C4-2B (cell line): Measurements from ENCODE around the gene APC2.

Experiments used
- ZFX ChIP-seq: fragments of 450-650 bp; IDR thresholded peaks from 2 replicates; pipeline ENCODE4 v1.6.1; 2017
- TF ChIP-seq, protein P1 (sequence below): fragments of 450-650 bp; conservative IDR thresholded peaks from 2 replicates; pipeline ENCODE4 v1.5.1; 2017; ENCODE audit warnings: mild to moderate bottlenecking

DNA sequence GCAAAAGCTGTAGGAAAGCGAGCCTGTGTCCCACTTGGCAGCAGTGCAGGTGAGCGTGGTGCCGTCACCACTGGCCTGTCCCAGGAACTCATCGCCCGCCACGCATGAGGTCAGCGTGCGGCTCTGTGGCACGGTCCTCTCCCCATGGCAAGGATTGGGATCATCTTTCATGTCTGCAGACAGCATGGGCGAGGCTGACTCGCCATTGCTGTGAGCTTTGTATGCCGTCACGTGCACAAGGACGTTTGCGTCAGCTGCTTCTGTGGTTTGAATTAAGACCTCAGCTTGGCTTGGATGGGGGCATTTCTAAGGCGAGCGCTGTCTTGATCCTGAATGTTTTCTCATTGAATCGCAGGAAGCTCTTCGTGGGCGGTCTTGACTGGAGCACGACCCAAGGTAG lies 32.8 kb upstream of the APC2 start:
- TF ChIP-seq, protein P1, sequence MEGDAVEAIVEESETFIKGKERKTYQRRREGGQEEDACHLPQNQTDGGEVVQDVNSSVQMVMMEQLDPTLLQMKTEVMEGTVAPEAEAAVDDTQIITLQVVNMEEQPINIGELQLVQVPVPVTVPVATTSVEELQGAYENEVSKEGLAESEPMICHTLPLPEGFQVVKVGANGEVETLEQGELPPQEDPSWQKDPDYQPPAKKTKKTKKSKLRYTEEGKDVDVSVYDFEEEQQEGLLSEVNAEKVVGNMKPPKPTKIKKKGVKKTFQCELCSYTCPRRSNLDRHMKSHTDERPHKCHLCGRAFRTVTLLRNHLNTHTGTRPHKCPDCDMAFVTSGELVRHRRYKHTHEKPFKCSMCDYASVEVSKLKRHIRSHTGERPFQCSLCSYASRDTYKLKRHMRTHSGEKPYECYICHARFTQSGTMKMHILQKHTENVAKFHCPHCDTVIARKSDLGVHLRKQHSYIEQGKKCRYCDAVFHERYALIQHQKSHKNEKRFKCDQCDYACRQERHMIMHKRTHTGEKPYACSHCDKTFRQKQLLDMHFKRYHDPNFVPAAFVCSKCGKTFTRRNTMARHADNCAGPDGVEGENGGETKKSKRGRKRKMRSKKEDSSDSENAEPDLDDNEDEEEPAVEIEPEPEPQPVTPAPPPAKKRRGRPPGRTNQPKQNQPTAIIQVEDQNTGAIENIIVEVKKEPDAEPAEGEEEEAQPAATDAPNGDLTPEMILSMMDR: no peak
- TF ChIP-seq ZFX: no peak
